ENCODE results near the gene NAT9.

DNA sequence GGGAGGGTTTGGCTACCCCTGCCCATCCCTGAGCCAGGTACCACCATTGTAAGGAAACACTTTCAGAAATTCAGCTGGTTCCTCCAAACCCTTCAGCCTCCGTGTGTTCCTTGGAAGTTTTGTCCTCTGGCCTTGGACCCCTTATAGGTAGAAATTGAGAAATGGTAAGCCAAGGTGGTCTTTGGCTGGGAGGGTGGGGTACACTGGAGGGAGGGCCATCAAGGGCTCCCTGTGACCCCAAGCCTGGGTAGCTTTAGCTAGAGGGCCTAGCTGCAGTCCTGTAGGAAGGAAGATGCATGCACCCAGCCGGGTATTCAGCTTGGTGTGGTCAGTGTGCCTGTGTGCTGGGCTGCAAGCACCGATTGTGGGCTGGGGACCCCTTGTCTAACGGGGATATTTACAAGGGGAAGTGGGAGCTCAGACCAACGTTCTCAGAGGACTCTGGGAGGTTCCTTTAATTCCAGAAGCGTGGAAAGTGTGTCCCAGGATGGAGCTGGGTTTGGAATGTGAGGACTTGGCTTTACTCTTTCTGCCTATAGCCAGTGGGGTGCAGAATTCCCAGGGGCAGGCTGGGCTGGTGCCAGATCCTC, 6.8 kb downstream of the NAT9 start:
- TF ChIP-seq, protein P1, sequence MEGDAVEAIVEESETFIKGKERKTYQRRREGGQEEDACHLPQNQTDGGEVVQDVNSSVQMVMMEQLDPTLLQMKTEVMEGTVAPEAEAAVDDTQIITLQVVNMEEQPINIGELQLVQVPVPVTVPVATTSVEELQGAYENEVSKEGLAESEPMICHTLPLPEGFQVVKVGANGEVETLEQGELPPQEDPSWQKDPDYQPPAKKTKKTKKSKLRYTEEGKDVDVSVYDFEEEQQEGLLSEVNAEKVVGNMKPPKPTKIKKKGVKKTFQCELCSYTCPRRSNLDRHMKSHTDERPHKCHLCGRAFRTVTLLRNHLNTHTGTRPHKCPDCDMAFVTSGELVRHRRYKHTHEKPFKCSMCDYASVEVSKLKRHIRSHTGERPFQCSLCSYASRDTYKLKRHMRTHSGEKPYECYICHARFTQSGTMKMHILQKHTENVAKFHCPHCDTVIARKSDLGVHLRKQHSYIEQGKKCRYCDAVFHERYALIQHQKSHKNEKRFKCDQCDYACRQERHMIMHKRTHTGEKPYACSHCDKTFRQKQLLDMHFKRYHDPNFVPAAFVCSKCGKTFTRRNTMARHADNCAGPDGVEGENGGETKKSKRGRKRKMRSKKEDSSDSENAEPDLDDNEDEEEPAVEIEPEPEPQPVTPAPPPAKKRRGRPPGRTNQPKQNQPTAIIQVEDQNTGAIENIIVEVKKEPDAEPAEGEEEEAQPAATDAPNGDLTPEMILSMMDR (IDR thresholded peaks at IDR 0.05 in 8 of 11, conservative IDR thresholded peaks at IDR 0.05 in 3 of 11): no peak
- TF ChIP-seq POLR2A (IDR thresholded peaks at IDR 0.05): no peak

Measured in spleen (tissue), 7 donors.